ENCODE results near the gene IMP3. TPM values are rescaled to one million over a fixed set of nuclear protein-coding genes. Genes with fewer than 3 reads are reported as not detected.

The IMP3 gene
- total RNA-seq, 1 donor = 82.1 TPM

GRCh38 chr15:75676688-75677464 is 36.9 kb upstream of the IMP3 start:
- no peak for DNase-seq (ENCODE audit: low read depth)
- no peak for TF ChIP-seq CTCF (IDR thresholded peaks at IDR 0.05; ENCODE audit: insufficient read depth, low read length)
- no peak overlapping the region for H3K4me3 ChIP-seq (ENCODE audit: low read depth, low read length)

GRCh38 chr15:75675579-75676404 is 35.8 kb upstream of the IMP3 start:
- H3K4me3 ChIP-seq (ENCODE audit: low read depth, low read length) = no peak overlapping the region
- TF ChIP-seq CTCF (IDR thresholded peaks at IDR 0.05; ENCODE audit: insufficient read depth, low read length) = no peak
- DNase-seq (ENCODE audit: low read depth) = no peak

GRCh38 chr15:75674366-75674765 is 34.3 kb upstream of the IMP3 start:
- TF ChIP-seq CTCF (IDR thresholded peaks at IDR 0.05; ENCODE audit: insufficient read depth, low read length) = no peak
- no peak for DNase-seq (ENCODE audit: low read depth)

GRCh38 chr15:75673426-75674235 is 33.6 kb upstream of the IMP3 start:
- peak; percentile 80 for DNase-seq (ENCODE audit: low read depth)
- no peak overlapping the region for H3K4me3 ChIP-seq (ENCODE audit: low read depth, low read length)
- TF ChIP-seq CTCF (IDR thresholded peaks at IDR 0.05; ENCODE audit: insufficient read depth, low read length) = no peak

More at GRCh38 chr15:75674366-75674765, 34.3 kb upstream of the IMP3 start:
- no peak overlapping the region for H3K4me3 ChIP-seq (ENCODE audit: low read depth, low read length)

- H3K4me3 ChIP-seq (ENCODE audit: low read depth, low read length) = no peak overlapping the region
- TF ChIP-seq CTCF (IDR thresholded peaks at IDR 0.05; ENCODE audit: insufficient read depth, low read length) = no peak
- peak; percentile 81 for DNase-seq (ENCODE audit: low read depth)
These were observed 32.8 kb upstream of the IMP3 start for GRCh38 chr15:75672646-75673425.
